SKM-1 treated with dmso at 0.1 percent for 144 hours (cell line): ENCODE data around the gene SLC38A4.
"Not testable (repeated sequence)": the region's sequence is repeated elsewhere in the genome, so short reads cannot be mapped to it uniquely, and the experiment has no call there.

Experiments
- DNase-seq: peaks from one replicate; lab custom pipeline; 2025; ENCODE audit not compliant: unreplicated experiment; lab: John Stamatoyannopoulos, UW

Gene SLC38A4

GRCh38 chr12:46778415-46778814 lies 47.4 kb downstream of the SLC38A4 start:
- DNase-seq, result no peak

DNA sequence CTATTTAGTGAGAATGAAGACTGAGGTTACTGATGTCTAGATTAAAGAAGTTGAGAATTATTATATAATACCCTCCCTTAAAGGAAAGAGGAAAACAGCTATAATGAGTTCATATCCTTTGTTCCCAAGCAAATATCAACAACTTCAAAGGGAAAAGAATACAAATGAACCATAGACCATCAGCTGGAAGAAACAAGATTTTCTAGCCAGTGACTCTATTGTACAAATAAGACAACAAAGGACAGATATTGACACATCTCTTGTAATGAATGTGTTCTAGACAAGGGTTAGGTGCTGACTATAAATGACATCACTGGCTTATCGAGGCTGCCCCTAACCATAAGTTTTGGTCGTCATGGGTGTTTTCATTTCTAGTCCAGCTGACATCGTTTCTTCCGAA lies 48.2 kb downstream of the SLC38A4 start:
- DNase-seq, result no peak

DNA sequence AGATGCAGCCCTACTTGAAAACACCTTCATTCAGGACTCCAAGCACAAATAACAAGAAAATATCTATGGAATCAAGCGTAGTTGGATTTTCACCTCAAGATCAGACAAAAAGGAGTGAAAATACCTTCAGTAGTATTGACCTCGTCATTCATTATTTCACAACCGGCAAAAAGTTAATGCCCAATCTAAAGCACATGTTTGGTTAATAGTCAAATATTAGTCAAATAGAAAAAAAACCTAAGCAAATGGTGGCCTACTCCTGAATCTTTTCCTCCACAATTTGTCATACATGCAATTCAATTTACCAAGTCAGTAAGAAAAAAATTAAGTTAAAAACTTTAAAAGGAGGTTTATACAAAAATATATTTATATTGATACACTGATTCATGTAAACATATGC lies 50.0 kb downstream of the SLC38A4 start:
- DNase-seq, result no peak

DNA sequence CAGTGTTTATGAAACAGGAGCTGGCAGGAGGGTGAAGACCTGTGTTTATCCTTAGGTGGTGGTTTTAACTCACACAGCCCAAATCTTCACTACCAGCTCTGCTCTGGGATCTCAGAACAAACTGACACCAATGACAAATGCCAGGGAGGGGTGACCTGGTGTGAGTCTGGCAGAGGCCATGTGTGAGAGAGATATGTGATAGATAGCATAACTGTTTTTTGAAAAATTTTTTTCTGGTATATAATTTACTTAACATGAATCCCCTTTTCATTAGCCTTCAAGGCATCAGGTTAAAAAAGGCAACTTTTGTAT lies 51.5 kb downstream of the SLC38A4 start:
- DNase-seq, result no peak

DNA sequence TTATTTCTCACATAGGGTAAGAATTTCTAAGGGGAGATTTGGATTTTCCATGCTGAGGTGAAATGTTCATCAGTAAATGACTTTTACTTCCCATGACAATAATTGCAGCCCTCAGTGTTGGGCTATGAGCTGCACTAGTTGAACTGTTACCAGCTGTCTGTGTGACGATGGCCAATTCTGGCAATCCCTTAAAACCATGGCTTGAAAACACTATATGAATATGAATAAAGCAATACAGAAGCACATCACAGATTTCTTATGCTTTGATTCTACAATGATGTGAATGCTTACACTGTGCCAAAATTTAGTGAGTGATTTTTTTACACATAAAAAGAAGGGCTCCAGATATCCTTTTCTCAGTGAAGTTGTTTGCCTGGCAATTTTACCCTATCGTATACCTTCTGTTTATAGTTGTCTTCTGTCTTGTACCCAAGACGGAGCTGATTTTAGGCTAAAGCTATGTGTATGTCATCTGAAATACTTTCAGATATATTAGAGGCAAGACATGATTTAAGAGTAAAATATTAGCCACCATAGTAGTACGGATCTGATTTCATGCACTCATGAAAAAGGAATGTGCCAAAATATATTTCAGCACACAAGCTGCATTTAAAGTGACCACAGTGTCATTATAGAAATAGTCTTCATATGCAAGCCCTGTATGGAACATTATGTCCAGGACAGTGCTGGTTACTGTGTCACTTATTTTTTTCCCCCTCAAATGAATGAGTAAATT lies 52.0 kb downstream of the SLC38A4 start:
- DNase-seq, result no peak

DNA sequence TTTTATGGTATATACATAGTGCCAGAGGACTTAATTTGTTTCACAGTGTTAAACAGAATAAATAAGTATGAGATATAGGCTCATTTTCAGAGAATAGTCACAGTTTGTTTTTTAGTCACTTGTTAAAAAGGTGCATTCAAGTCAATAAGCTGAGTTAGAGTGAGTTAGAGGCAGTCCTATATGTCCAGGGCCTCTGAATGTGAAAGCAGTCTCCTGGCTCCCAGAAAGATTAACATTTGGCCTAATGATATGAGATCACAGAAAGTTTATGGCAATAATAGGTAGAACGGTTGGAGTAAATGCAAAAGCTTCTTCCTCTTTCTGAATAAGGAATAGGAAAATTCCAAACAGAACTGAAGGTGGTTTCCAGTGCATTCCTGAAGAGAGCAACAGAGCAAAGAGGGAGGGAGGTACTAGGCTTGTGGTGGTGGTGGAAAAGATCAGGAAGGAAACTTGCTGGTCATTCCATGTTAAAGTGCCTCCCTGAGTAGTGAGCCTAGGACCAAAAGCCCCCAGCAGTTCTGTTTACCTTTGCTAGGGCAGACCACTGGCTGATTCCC lies 54.4 kb downstream of the SLC38A4 start:
- DNase-seq, result no peak

- DNase-seq, result no peak
These were observed 55.2 kb downstream of the SLC38A4 start for GRCh38 chr12:46770501-46771183.

GRCh38 chr12:46764005-46764404 lies 61.8 kb downstream of the SLC38A4 start:
- DNase-seq, result no peak

DNA sequence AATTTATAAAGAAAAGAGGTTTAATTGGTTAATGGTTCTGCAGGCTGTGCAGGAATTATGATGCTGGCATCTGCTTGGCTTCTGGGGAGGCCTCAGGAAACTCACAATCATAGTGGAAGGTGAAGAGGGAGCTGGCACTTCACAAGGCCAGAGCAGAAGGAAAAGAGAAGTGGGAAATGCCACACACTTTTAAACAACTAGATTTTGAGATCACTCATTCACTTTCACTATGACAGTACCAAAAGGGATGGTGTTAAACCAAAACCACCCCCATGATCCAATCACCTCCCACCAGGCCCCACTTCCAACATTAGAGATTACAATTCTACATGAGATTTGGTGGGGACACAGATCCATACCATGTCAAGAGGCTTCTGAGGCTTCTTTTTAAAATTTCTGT lies 62.6 kb downstream of the SLC38A4 start:
- DNase-seq, result no peak

- no peak for DNase-seq
These were observed 71.2 kb downstream of the SLC38A4 start for GRCh38 chr12:46754550-46754949.

- no peak for DNase-seq
These were observed 73.4 kb downstream of the SLC38A4 start for GRCh38 chr12:46752396-46752795.

DNA sequence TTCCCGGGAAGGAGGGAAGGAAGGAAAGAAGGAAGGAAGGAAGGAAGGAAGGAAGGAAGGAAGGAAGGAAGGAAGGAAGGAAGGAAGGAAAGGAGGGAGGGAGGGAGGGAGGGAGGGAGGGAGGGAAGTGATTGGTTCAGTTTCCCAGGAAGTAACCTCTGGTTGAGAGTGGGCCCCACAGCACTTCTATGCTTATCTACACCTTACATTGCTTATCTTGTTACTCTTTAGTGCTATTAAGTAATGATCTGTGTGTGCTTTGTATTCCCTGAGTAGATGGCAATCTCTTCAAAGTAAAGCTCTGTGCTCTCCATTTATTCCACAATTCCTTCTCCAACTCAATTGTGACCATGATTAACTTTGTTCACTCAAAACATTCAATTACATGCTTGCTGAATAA lies 74.6 kb downstream of the SLC38A4 start:
- DNase-seq, result no peak

DNA sequence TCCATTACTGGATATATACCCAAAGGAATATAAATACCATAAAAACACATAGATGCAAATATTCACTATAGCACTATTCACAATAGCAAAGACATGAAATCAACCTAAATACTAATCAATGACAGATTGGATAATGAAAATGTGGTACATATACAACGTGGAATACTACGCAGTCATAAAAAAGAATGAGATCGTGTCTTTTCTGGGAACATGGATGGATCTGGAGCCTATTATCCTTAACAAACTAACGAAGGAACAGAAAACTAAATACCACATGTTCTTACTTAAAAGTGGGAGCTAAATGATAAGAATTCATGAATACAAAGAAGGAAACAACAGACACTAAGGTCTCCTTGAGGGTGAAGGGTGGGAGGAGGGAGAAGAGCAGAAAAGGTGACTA lies 76.5 kb downstream of the SLC38A4 start:
- no peak for DNase-seq

- no peak for DNase-seq
These were observed 81.5 kb downstream of the SLC38A4 start for GRCh38 chr12:46744283-46744682.

DNA sequence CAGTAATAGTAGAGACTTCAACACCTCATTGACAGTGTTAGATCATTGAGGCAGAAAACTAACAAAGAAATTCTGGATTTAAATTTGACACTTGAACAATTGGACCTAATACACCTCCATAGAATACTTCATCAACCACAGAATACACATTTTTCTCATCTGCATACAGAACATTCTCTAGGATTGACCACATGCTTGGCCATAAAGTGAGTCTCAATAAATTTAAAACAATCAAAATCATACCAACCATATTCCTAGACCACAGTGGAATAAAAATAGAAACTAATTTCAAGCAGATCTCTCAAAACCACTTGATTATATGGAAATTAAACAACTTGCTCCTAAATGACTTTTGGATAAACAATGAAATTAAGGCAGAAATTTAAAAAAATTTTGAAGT lies 82.3 kb downstream of the SLC38A4 start:
- no peak for DNase-seq

DNA sequence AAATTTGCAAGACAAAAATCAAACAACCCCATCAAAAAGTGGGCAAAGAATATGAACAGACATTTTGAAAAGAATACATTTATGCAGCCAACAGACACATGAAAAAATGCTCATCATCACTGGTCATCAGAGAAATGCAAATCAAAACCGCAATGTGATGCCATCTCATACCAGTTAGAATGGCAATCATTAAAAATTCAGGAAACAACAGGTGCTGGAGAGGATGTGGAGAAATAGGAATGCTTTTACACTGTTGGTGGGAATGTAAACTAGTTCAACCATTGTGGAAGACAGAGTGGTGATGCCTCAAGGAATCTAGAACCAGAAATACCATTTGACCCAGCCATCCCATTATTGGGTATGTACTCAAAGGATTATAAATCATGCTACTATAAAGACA lies 83.5 kb downstream of the SLC38A4 start:
- DNase-seq, result not testable (repeated sequence)

DNA sequence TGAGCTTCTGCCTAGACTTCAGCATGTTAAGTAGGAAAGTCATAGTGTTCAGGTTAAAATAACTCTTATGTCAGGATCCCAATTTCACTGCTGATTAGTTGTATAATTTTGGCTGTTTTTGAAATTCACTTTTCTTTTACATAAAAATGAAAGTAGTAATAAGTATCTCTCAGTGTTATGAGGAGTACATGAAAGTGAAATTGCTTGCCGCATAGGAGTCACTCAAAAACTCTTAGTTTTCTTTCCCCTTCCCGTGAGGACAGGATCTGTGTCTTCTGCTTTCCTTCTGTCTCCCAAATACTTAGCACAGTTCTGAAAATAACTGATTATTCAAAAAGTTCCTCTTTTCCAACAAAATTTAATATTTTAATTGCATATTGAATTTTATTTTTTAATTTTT lies 100.5 kb downstream of the SLC38A4 start:
- no peak for DNase-seq

DNA sequence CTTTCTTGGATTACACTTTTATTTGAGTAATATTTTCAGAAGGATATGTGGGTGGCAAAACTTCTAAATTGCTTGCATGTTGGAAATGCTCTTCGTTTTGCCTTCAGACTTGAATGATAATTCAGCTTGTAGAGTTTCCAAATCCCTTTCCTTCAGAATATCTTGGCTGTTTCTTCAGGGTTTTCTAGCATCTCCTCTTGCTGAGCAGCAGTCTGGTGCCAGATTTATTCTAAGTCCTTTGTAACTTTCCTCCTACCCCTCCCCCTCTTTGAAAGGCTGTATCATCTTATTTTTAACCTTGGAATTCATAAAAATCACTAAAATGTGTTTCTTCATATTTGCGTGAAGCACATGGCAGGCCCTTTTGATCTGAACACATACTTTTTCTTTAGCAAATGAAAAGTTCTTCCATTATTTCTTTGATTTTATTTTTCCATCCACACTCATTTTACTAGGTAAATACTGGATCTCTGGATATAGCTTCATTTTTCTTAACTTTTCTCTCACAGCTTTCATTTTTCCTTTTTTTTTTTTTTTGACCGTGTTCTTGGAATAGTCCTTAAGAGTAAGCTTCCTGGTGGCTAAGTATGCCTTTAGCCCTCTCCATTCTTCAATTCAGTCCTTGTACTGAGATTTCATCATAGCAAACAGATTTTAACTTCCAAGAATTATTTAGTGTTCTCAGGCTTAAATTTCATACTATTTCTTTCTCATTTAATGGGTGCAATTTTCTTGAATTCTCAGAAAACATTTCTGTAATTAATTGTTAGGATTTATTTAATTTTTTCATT lies 102.0 kb downstream of the SLC38A4 start:
- no peak for DNase-seq

- no peak for DNase-seq
These were observed 103.2 kb downstream of the SLC38A4 start for GRCh38 chr12:46722394-46723185.

GRCh38 chr12:46718495-46718894 lies 107.3 kb downstream of the SLC38A4 start:
- DNase-seq, result no peak

- DNase-seq, result no peak
These were observed 107.9 kb downstream of the SLC38A4 start for GRCh38 chr12:46717868-46718267.
